ENCODE results near the gene DAND5.

Gene DAND5

GRCh38 chr19:12995596-12996405, 26.4 kb downstream of the DAND5 start:
- DNase-seq: no peak

DNA sequence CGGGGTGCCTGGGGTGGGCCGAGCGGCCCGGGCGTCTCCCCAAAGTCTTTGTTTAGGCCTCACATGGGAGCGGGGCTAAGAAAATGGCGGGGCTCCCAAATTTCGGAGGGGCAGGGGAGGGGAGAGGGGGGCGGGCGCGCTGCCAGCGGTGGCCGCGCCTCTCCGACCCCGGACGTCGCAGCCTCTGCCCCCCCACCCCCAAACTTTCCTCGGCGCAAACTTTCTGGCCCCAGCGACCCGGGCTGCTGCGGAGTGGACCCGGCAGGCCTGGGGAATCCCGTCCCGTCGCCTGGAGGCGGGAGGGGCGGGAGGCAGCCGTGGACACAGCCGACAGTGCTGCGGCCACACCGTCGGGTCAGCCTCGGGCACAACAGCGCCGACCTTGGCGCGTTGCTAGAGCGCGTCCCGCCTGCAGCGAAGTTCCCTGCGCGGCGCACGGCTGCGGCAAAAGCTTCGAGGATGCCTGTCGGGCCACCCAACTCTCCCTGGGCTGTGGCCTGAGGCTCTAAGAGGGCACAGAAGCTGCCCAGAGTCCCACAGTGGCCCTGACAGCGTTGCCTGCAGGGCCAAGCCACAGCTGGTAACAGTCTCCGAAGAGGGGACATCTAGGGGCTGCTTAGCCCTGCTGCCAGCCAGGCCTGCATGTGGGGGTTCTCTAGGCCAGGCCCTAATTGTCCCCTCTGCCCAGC, 27.2 kb downstream of the DAND5 start:
- no peak for DNase-seq

GRCh38 chr19:12997179-12997966, 28.0 kb downstream of the DAND5 start:
- no peak for DNase-seq

DNA sequence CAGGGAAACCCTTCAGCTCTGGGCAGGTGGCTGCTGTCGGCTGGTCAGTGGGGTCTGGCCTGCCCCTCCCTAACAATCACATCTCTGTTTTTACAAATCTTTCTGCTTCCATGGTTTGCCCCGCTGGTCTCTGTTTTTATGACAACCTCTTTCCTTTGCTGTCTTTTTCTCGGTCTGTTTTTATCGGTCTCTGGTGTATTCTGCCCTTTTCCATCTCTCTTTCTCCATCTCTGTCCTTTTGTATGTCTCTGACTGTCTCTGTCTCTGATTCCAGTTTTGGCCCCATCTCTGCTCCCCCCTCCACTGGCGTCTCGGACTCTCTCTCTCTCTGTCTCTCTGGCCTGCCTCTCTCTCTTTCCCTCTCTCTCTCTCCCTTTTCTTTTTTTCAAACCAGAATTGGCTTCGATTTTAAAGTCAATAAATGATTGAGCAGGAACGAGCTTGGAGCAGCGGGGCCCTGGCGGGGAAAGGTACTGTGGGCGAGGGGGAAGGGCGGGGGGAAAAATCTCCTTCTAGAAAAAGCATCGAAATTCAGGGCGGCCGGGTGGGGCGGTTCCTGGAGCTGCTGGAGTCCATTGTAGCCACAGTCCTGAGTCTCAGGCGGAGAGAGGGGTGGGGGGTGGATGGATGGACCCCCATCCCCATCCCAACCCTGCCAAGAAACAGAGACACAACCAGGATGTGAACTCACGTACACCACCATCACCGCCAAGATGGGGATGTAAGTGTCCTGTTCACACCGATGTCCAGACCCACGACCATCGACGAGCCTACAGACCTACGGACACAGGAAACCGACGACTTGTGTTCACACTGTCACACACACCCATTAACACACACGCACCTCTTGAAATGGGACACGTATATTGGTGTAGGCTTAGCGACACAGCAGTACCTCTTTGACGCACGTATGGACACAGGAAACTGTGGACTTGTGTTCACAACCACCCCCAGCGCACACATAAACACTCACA, 28.9 kb downstream of the DAND5 start:
- no peak for DNase-seq

DNA sequence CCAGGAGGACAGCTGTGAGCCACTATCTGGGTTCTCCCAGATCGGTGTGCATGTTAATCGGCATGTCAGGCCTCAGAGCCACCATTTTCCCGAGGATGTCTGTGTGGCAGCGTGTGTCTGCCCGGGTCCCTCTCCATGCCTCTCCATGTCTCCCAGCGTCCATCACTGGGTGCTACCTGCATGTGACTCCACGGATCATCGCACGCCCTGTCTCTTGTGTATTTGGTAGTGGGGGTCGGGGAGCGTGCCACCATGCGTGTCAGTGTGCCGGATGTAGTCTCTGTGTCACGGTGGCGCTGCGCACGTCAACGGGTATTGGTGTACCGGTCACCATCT, 31.8 kb downstream of the DAND5 start:
- no peak for DNase-seq

DNA sequence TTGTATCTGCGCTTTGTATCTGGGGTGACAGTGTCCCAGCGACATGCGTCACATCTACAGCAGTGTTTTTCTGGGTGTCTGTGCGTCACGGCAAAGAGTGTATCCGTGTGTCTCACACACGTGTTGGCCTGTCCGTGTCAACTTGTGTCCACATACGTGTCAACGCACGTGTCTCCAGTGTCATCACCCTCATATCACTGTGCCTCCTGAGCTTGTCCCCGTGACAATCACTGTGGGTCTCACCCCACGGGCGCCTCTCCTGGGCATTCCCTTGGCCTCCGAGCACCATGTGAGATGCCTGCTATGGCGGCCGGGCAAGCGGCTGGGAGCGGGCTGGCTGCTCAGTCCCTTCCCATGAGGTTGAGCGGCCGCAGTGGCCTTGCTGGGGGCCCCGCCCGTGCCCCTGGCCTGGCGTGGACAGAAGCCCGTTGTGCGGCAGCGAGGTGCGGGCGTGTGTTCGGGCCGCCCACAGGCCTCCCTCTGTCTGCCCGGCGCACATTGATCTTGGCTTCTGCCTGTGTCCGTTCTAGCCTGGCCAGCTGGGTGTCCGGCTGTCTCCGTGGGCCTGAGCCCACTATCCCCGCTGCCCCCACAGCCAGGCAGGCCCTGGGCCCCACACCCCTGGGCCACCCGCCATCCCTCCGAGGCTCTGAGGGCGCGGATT, 32.3 kb downstream of the DAND5 start:
- DNase-seq: no peak

DNA sequence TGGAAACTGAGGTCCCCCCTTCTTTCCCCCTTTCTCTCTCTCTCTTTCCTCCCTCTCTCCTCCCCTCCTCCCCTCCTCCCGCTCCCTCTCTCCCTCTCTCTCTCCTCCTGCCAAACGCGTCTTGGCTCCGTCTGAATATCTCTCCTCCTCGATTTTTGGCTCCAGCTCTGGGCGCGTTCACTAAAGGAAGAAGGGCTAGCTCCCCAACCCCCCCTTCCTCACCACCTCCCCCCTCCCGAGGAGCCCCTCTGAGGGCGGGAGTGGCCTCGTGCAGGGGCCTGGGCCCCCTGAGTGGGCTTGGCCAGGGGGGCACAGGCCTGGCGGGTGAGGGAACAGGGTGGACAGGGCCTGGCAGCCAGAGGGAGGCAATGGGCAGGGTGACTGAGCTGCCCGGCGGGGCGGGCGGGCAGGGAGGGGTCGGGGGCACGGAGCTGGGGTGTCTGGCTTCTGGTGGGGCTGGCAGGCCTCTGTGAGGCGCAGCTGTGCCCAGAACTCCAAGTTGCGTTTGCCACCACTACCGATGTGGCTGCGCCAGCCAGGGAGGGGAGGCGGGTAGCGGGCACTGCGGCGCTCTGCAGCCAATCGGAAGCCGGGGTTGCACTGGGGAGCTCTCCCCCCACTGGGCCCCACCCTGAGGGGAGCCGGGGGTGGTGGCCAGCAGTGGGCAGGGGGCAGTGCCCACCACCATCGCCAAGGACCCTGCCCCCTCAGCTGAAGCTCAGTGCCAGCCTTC, 33.0 kb downstream of the DAND5 start:
- no peak for DNase-seq

DNA sequence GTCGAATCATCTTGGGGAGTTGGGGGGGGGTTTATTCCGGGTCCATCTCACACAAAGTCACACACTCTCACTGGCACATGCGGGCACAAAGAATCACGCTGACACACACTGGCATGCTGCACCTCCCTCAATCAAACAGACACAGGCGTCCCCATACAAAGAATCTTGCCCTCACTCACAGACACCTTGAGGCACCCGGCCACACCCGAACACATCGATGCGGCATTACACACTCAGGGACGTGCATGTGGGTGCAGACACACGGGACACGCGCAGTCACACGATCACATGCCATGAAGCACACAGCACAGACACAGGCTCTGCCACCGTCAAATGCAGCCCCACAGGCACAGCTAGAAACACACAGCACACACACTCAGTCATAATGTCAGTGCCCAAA, 33.7 kb downstream of the DAND5 start:
- DNase-seq: no peak

DNA sequence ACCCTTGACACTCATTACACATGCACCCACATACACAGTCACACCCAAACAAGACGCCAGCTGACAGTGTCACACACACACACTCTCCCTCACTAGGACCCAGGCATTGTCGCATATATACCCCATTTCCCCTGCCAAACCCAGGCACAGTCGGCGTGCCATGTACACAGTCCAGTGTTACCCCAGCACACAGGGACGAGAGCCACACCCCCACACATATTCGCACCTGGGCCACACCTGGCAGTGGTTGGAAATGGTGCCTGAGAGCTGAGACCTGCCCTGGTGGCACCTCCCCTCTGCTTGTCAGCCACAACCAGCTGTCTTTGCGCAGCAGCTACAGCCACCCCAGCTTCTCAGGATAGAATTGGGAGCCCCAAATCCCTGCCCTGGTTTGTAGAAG, 34.9 kb downstream of the DAND5 start:
- DNase-seq: no peak

DNA sequence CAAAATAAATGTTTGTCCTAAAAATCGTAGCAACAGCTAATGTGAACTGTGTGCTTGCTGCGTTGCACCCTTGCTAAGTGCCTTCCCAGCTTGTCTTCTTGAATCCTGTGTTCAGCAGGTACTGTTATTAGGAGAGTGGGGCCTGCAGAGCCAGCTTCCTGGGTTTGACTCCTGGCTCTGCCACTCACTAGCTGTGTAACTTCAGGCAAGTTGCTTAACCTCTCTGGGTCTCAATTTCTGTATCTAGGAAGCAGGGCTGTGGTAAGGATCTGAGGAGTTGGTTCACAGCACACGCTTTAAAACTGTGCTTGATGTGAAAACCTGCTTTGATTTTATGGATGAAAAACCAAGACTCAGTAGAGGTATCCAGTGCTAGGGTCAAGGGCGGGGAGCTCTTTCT, 35.9 kb downstream of the DAND5 start:
- no peak for DNase-seq

GRCh38 chr19:13005861-13006370, 36.5 kb downstream of the DAND5 start:
- no peak for DNase-seq

- no peak for DNase-seq
Observed at GRCh38 chr19:13006431-13007281, 37.3 kb downstream of the DAND5 start.

DNA sequence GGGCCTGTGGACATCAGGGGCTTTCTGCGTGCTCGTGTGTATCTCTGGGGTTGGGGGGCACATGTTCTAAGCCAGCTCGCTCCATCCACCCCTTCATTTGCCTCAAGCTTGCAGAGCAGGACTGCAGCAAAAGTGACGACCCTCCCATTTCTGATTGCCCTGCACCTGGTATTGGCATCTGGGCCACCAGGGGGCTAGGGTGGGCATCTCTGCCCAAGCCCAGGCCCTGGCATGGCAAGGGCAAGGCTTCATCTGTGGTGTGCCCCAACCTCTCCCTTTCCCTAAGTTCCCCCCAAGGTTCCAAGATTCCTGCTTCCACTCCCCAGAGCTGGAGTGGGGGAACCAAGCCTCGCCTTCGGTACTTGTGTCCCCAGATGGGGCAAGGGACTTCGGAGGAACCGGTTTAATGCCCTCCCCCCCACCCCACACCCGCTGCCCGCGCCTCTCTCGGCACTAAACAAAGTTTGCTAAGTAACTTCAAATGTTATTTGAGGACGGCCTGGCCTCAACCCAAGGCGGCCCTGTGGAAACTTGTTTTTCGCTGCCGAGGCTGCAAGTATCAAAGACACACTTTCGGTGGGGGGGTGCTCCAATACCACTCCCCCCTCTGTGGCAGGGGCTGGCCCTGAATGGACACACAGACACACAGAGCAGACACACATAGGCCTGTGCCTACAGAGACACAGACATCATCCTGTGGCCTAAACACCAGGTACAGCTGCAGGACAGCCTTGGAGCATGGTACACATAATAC, 38.1 kb downstream of the DAND5 start:
- DNase-seq: no peak

- DNase-seq: no peak
Observed at GRCh38 chr19:13008926-13009787, 39.8 kb downstream of the DAND5 start.

DNA sequence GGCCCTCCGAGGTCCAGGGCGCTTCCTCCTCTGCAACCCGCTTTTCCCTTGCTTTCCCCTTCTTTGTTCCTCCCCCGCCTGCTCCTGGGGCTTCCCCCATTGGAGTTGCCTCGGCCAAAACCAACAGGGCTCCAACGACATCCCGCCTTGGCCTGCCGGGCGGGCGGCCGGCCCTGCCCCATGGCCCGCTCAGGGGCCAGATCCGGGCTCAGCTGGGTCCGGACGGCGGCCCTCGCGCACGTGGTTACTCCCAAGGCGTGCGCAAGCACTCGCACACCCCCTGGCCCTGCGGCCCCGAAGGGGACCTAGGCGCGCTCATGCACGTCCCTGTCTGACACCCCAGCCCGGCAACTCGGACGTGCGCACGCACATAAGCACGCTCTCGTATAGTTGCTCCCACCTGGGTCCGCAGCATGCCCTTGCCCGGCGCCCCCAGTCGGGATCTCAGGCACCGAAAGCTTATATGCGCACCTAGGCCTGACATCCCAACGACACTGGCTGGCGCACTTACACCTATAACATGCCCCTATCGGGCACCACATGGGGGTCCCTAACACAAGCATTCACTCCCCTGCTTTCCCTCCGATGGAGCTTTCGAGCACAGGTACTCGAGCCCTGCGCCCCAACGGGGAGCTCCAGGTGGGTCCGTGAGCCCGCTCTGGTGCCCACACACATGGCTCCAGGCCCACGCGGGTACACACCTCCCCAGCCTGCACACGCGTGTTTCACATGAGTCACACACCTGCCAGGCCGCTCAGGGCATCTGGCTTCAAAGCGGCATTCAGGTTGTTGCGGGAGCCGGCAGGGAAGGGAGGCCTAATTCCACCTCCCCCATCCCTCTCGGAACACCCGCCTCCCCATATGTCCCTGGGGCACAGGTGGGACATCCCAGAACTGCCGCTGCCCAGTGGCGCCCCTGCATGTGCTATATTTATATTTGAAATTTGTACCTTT, 40.9 kb downstream of the DAND5 start:
- DNase-seq: no peak

- DNase-seq: no peak
Observed at GRCh38 chr19:13010992-13011652, 41.7 kb downstream of the DAND5 start.

Measured in NCI-H1436 (cell line).